Activated CD4-positive, alpha-beta memory T cell treated with anti-CD3 and anti-CD28 coated beads, Interleukin-2, amount 10 ng/mL, durations not matched to agents 7 days and 5 days (primary cell): Measurements from ENCODE around the gene RAPGEF6. TPM values are rescaled to one million over a fixed set of nuclear protein-coding genes. Genes with fewer than 3 reads are reported as not detected.

Experiments
- CTCF ChIA-PET: fragments of 350-600 bp; sonication (Branson Sonifier 250); formaldehyde crosslinking; loops from one replicate; lab custom pipeline; 2021; ENCODE audit warnings: antibody characterized with exemption, inconsistent platforms; lab: Charles Lee
- POLR2A ChIA-PET: fragments of 350-600 bp; sonication (Branson Sonifier 250); formaldehyde crosslinking; loops from one replicate; lab custom pipeline; 2021; ENCODE audit warnings: antibody characterized with exemption; lab: Charles Lee
- DNase-seq: peaks from one replicate; pipeline ENCODE4 v3.0.0-alpha.2; 2020
- H3K27ac Mint-ChIP-seq: one replicate; pipeline ENCODE4 v1.8.0; 2021; ENCODE audit warnings: mild to moderate bottlenecking, mixed read lengths
- H3K27me3 Mint-ChIP-seq: one replicate; pipeline ENCODE4 v1.8.0; 2021; ENCODE audit warnings: mixed read lengths
- H3K36me3 Mint-ChIP-seq: one replicate; pipeline ENCODE4 v1.8.0; 2021; ENCODE audit warnings: low read depth, mixed read lengths
- H3K4me1 Mint-ChIP-seq: one replicate; pipeline ENCODE4 v1.8.0; 2021; ENCODE audit warnings: mixed read lengths
- H3K4me3 Mint-ChIP-seq: one replicate; pipeline ENCODE4 v1.8.0; 2021; ENCODE audit warnings: mild to moderate bottlenecking, mixed read lengths
- H3K9me3 Mint-ChIP-seq: one replicate; pipeline ENCODE4 v1.8.0; 2021; ENCODE audit warnings: mixed read lengths
- total RNA-seq, 2 experiments: library from RNA; stranded (reverse); gene quantifications; one replicate each; pipeline ENCODE4 v1.2.3, GENCODE V29; 2021

RAPGEF6 gene
- total RNA-seq, 2 experiments from 2014 or later, result 40.7 to 44.5 TPM

GRCh38 chr5:131617140-131617822 lies 17.7 kb downstream of the RAPGEF6 start:
- POLR2A ChIA-PET, result interaction anchor here (1.5 kb wide), 1 partner anchor 19 kb away, joined by 3 read pairs; no protein-coding TSS in a partner anchor
- Mint-ChIP-seq H3K36me3 (peaks cover 39% of the 10 kb centered on the region), H3K27ac (no peak overlapping the region), H3K4me3 (no peak overlapping the region), H3K4me1 (peaks cover 26% of the 10 kb centered on the region), H3K27me3 (no peaks in the 10 kb centered on the region), H3K9me3 (peaks cover 6% of the 10 kb centered on the region)
- DNase-seq, result no peak
- CTCF ChIA-PET, result interaction anchor here (1.2 kb wide), 1 partner anchor 27 kb away, joined by 4 read pairs; no protein-coding TSS in a partner anchor

- ChIA-PET POLR2A (no interaction called here), CTCF (interaction anchor here (0.6 to 1.2 kb wide), 3 partner anchors 26 to 161 kb away, joined by 3 to 4 read pairs (median 3); no protein-coding TSS in a partner anchor)
- Mint-ChIP-seq H3K36me3 (peaks cover 37% of the 10 kb centered on the region), H3K27ac (no peak overlapping the region), H3K4me1 (peaks cover 26% of the 10 kb centered on the region), H3K9me3 (peaks cover 6% of the 10 kb centered on the region), H3K4me3 (no peak overlapping the region), H3K27me3 (no peaks in the 10 kb centered on the region)
- no peak for DNase-seq
Measured at GRCh38 chr5:131615957-131616356, 19.1 kb downstream of the RAPGEF6 start.

- ChIA-PET POLR2A (no interaction called here), CTCF (interaction anchor here (1.0 to 1.2 kb wide), 2 partner anchors 24 to 66 kb away, joined by 3 read pairs; no protein-coding TSS in a partner anchor)
- Mint-ChIP-seq H3K4me3 (no peak overlapping the region), H3K27ac (no peak overlapping the region), H3K4me1 (peaks cover 28% of the 10 kb centered on the region), H3K9me3 (peaks cover 6% of the 10 kb centered on the region), H3K27me3 (no peaks in the 10 kb centered on the region), H3K36me3 (peaks cover 43% of the 10 kb centered on the region)
- DNase-seq, result no peak
Measured at GRCh38 chr5:131613423-131613822, 21.6 kb downstream of the RAPGEF6 start.

GRCh38 chr5:131611064-131611381 lies 24.0 kb downstream of the RAPGEF6 start:
- CTCF ChIA-PET, result no interaction called here

GRCh38 chr5:131610198-131611063 lies 24.6 kb downstream of the RAPGEF6 start:
- H3K9me3 Mint-ChIP-seq, result peaks cover 3% of the 10 kb centered on the region

More at GRCh38 chr5:131611064-131611381, 24.0 kb downstream of the RAPGEF6 start:
- POLR2A ChIA-PET, result no interaction called here
- Mint-ChIP-seq H3K4me1 (peaks cover 20% of the 10 kb centered on the region), H3K36me3 (peaks cover 34% of the 10 kb centered on the region), H3K9me3 (peaks cover 6% of the 10 kb centered on the region), H3K27ac (no peak overlapping the region), H3K4me3 (no peak overlapping the region), H3K27me3 (no peaks in the 10 kb centered on the region)
- DNase-seq, result no peak

GRCh38 chr5:131609774-131610173 lies 25.3 kb downstream of the RAPGEF6 start:
- Mint-ChIP-seq H3K4me1 (peaks cover 19% of the 10 kb centered on the region), H3K4me3 (no peak overlapping the region), H3K9me3 (peaks cover 3% of the 10 kb centered on the region), H3K36me3 (peaks cover 26% of the 10 kb centered on the region), H3K27me3 (no peaks in the 10 kb centered on the region), H3K27ac (no peak overlapping the region)
- no peak for DNase-seq
- ChIA-PET POLR2A (no interaction called here), CTCF (interaction anchor here (1.8 kb wide), 1 partner anchor 20 kb away, joined by 5 read pairs; no protein-coding TSS in a partner anchor)

More at GRCh38 chr5:131610198-131611063, 24.6 kb downstream of the RAPGEF6 start:
- ChIA-PET CTCF (interaction anchor here (1.8 kb wide), 1 partner anchor 21 kb away, joined by 5 read pairs; no protein-coding TSS in a partner anchor), POLR2A (no interaction called here)
- Mint-ChIP-seq H3K4me3 (no peak overlapping the region), H3K36me3 (peaks cover 31% of the 10 kb centered on the region), H3K27me3 (no peaks in the 10 kb centered on the region), H3K4me1 (peaks cover 17% of the 10 kb centered on the region), H3K27ac (no peak overlapping the region)
- no peak for DNase-seq

- peaks cover 19% of the 10 kb centered on the region for H3K4me1 Mint-ChIP-seq
- ChIA-PET CTCF (interaction anchor here (0.9 kb wide), 1 partner anchor 399 kb away, joined by 3 read pairs; no protein-coding TSS in a partner anchor), POLR2A (no interaction called here)
- H3K27ac Mint-ChIP-seq, result no peak overlapping the region
- no peak overlapping the region for H3K4me3 Mint-ChIP-seq
- H3K36me3 Mint-ChIP-seq, result peaks cover 19% of the 10 kb centered on the region
- no peaks in the 10 kb centered on the region for H3K27me3 Mint-ChIP-seq
- H3K9me3 Mint-ChIP-seq, result no peaks in the 10 kb centered on the region
- DNase-seq, result no peak
Measured at GRCh38 chr5:131608597-131608996, 26.4 kb downstream of the RAPGEF6 start.

GRCh38 chr5:131607903-131608540 lies 27.0 kb downstream of the RAPGEF6 start:
- no peak for DNase-seq
- POLR2A ChIA-PET, result no interaction called here
- Mint-ChIP-seq H3K4me3 (no peak overlapping the region), H3K4me1 (peaks cover 19% of the 10 kb centered on the region), H3K36me3 (peaks cover 16% of the 10 kb centered on the region), H3K9me3 (no peaks in the 10 kb centered on the region), H3K27me3 (no peaks in the 10 kb centered on the region), H3K27ac (no peak overlapping the region)
- CTCF ChIA-PET, result interaction anchor here (0.9 kb wide), 1 partner anchor 399 kb away, joined by 3 read pairs; no protein-coding TSS in a partner anchor

GRCh38 chr5:131607418-131607817 lies 27.6 kb downstream of the RAPGEF6 start:
- Mint-ChIP-seq H3K9me3 (no peaks in the 10 kb centered on the region), H3K27ac (no peak overlapping the region), H3K36me3 (peaks cover 14% of the 10 kb centered on the region), H3K4me3 (no peak overlapping the region), H3K27me3 (no peaks in the 10 kb centered on the region), H3K4me1 (peaks cover 19% of the 10 kb centered on the region)
- ChIA-PET CTCF (no interaction called here), POLR2A (no interaction called here)
- no peak for DNase-seq

- no peak for DNase-seq
- CTCF ChIA-PET, result interaction anchor here (0.6 to 1.3 kb wide), 3 partner anchors 12 to 397 kb away, joined by 3 read pairs; no protein-coding TSS in a partner anchor
- H3K27me3 Mint-ChIP-seq, result no peaks in the 10 kb centered on the region
- H3K9me3 Mint-ChIP-seq, result no peaks in the 10 kb centered on the region
- peaks cover 21% of the 10 kb centered on the region for H3K36me3 Mint-ChIP-seq
- H3K27ac Mint-ChIP-seq, result no peak overlapping the region
- POLR2A ChIA-PET, result interaction anchor here (1.6 kb wide), 1 partner anchor 10 kb away, joined by 3 read pairs; no protein-coding TSS in a partner anchor
- peaks cover 19% of the 10 kb centered on the region for H3K4me1 Mint-ChIP-seq
- no peak overlapping the region for H3K4me3 Mint-ChIP-seq
Measured at GRCh38 chr5:131605086-131605485, 29.9 kb downstream of the RAPGEF6 start.

- Mint-ChIP-seq H3K9me3 (no peaks in the 10 kb centered on the region), H3K27me3 (no peaks in the 10 kb centered on the region), H3K4me3 (peak overlapping the region; percentile 8), H3K36me3 (peaks cover 38% of the 10 kb centered on the region), H3K4me1 (peaks cover 31% of the 10 kb centered on the region), H3K27ac (peak overlapping the region; percentile 72)
- POLR2A ChIA-PET, result interaction anchor here (0.8 to 1.9 kb wide), 6 partner anchors 10 to 424 kb away, joined by 3 to 9 read pairs (median 4); partner anchors contain the start of gene FNIP1
- no peak for DNase-seq
- CTCF ChIA-PET, result interaction anchor here (0.7 to 1.2 kb wide), 4 partner anchors 35 to 412 kb away, joined by 3 to 4 read pairs (median 3); no protein-coding TSS in a partner anchor
Measured at GRCh38 chr5:131595088-131596033, 39.7 kb downstream of the RAPGEF6 start.
